Stimulated activated CD8-positive, alpha-beta memory T cell treated with anti-CD3 and anti-CD28 coated beads, Interleukin-15, amount 100 ng/mL, for 24 hours (primary cell): ENCODE results near the gene ACSS3.
"Not testable (repeated sequence)": the region's sequence is repeated elsewhere in the genome, so short reads cannot be mapped to it uniquely, and the experiment has no call there.

ENCODE experiments used
- DNase-seq: peaks from one replicate; pipeline ENCODE4 v3.0.0-alpha.2; 2020; ENCODE audit warnings: low read depth

ACSS3 gene

GRCh38 chr12:81077686-81078441 is at the start of gene ACSS3:
Gene ACSS3, plus strand, starts transcription at chr12:81078079. Its CDS starts 42 bp downstream, at chr12:81078121.
- DNase-seq, result no peak

DNA sequence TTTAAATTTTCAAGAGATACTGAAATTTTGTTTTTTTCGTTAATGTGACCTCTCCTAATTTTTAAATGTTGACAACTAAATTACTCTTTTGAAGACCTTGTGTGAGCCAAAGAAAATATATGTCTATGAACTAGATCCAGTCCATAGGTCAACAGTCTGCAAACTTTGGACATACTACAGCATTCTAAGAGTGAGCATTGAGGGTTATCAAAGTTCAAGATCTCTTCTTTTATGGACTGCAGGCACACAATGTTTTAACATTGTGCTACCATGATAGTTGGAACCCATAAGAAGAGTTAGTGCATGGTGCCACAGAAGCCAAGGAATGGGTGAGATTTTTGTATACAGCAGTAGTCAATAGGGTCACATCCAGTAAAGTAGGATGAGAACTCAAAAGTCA is 43.0 kb upstream of the ACSS3 start:
- no peak for DNase-seq

DNA sequence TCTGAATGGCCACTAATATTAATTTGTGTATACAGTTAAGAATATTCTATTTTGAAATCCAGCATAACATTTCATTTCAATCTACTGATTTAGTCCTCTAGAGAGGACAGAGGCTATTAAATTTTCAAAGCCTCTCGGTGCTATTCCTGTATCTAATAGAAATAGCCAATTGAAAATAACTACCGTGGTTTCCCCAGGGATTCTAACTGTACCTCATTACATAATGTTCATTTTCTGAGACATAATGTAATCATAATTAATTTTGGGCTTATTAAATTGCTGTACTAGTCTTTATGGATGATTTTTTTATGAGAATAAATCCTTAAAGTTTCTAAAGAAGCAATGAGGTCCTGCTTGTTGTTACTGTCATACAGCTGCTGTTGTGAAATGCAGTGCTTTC is 38.6 kb upstream of the ACSS3 start:
- DNase-seq, result no peak

- no peak for DNase-seq
Measured at GRCh38 chr12:81043979-81044740, 33.7 kb upstream of the ACSS3 start.

DNA sequence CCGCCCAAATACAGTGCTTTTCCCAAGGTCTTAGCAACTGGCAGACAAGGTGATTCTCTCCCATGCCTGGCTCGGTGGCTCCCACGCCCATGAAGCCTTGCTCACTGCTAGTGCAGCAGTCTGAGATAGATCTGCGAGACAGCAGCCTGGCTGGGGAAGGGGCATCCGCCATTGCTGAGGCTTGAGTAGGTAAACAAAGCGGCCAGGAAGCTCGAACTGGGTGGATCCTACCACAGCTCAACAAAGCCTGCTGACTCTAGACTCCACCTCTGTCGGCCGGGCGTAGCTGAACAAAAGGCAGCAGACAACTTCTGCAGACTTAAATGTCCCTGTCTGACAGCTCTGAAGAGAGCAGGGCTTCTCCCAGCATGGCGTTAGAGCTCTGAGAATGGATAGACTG is 12.9 kb upstream of the ACSS3 start:
- not testable (repeated sequence) for DNase-seq

- no peak for DNase-seq
Measured at GRCh38 chr12:81070846-81071245, 7.0 kb upstream of the ACSS3 start.

- no peak for DNase-seq
Measured at GRCh38 chr12:81075539-81075938, 2.3 kb upstream of the ACSS3 start.

DNA sequence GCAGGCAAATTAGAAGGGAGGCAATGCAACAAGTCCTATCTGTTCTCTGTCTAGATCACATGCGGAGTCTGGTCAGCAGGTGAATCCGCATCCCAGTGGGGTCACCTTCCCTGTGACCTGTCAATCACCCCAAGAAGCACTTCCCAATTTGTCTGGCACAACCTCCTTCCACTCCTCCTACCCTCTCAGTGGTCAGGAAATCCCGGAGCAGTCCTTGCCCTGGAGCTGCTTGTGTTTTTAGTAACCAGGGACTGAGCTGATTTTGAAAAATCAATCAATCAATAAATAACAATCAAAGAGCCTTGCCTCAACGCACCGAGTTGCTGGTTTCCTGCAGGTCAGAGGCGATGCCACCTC is 572 bp upstream of the ACSS3 start:
- no peak for DNase-seq

GRCh38 chr12:81078469-81079196 is 754 bp downstream of the ACSS3 start:
- no peak for DNase-seq

- DNase-seq, result no peak
Measured at GRCh38 chr12:81079280-81080076, 1.6 kb downstream of the ACSS3 start.

DNA sequence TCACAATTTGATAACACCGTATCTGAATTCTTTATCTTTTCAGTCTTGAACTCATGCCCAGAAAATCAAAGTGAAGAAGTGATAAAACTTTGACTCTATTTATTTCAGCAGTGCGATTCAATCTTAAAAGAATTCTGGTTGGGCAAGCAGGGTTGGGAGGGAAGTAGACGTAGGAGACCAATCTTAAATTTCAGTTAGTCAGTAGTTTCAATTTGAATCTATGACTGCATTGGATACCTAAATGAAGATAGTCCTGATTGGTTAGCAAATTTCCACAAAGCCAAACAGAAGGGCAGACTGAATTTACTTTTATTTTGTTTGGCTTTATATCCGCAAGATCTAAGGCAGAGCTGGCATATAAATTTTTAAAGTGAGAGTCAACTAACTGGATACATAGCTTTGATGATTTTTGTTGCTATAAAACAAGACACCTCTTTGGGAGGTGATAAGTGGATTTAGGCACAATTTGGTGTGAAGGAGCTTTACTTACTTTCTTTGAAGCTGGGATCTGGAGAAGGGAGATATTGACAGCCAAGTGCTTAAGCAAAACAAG is 2.6 kb downstream of the ACSS3 start:
- no peak for DNase-seq

DNA sequence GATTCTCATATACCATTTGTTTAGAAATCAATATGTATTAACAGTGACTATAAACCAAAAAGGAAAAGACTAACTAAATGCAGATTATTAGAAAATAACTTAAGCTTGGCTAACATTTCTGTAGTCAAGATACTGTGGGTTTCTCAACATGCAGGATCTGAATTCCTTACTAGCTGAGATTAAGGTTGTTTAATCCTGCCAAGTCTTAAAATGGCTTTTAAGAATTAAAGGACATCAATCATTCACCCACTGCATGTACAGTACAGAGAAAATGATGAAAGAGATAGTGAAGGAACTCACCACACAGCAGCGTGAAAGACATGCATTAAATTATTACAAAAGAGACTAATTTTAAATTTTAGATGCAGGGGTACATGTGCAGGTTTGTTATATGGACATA is 3.8 kb downstream of the ACSS3 start:
- DNase-seq, result no peak

- DNase-seq, result no peak
Measured at GRCh38 chr12:81083018-81083417, 5.1 kb downstream of the ACSS3 start.

DNA sequence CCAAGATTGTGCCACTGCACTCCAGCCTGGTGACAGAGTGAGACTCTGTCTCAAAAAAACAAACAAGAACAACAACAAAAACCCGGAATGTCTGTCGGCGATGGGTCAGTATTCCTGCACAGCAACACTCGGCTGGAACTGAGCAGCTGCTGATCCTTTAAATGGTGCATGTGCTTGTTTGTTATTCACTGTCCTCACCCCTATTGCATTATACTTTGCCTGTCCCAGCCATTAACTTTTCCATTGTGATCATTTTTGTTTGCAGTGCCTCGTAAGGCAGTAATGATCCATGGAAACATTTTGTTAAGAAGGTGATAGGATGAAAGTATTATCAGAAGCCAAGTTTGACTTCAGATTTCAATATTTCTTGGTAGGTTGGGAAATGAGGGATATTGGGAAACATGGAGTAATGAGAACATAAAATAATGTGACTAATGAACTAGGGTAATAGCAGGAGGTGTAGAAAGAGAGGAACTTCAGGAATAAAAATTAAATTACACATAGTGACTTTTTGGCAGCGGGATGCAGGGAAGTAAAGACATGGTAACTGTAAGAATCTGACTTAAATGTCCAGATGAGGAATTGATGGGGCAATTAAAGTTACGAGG is 6.1 kb downstream of the ACSS3 start:
- no peak for DNase-seq

GRCh38 chr12:81084811-81085350 is 7.0 kb downstream of the ACSS3 start:
- no peak for DNase-seq

DNA sequence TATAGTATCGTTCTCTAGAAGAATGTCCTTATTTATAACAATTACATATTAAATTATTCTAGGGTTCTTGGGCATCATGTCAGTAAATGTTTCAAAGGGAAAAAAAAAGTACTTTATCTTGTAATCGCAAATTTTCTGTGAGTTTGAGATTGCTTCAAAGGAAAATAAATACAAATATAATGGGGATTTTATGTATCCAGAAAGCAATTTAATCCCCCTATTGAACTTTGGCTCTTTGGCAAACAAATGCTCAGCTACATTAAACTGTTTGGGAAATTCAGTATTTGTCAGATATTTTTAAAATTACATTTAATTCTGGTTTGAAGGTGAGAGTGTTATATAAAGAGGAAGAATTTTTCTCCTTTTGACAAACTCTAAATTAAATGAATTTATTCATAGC is 8.0 kb downstream of the ACSS3 start:
- DNase-seq, result no peak

GRCh38 chr12:81086342-81086741 is 8.5 kb downstream of the ACSS3 start:
- no peak for DNase-seq

GRCh38 chr12:81088221-81088620 is 10.3 kb downstream of the ACSS3 start:
- DNase-seq, result no peak

DNA sequence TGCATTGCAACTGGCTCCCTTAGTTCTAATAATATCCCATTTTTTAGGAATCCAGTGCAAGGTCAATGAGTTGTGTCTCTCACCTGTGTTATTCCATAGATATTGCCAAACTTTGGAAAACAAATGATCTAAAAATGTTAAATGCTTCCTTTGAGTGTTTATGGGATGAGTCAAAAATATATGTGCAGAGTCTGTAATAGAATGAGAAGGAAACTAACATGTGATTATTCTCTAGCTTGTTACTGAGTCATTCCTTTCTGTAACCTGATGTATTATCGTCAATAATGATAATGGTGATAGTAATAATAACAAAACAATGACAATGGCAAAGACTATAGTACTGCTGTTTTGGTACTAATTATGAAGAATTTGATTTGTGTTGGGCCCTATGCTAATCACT is 11.5 kb downstream of the ACSS3 start:
- no peak for DNase-seq

GRCh38 chr12:81092053-81092452 is 14.2 kb downstream of the ACSS3 start:
- no peak for DNase-seq

GRCh38 chr12:81094718-81095360 is 17.0 kb downstream of the ACSS3 start:
- no peak for DNase-seq
